Memory B cell (primary cell): ENCODE measurements around the gene GAMT.
"Not testable (repeated sequence)": the region's sequence is repeated elsewhere in the genome, so short reads cannot be mapped to it uniquely, and the experiment has no call there.

Experiments
- ATAC-seq: fragments of 150-1000 bp; cut with Tn5 transposase; 2 replicates; pipeline ENCODE4 v1.10.0; 2021; ENCODE audit warnings: low read depth, mild to moderate bottlenecking, moderate library complexity
- DNase-seq, 2 donors: peaks; one replicate each; pipeline ENCODE4 v3.0.0; 2022; ENCODE audit warnings: low spot score in 2 of 2
- H3K27ac Mint-ChIP-seq: one replicate; pipeline ENCODE4 v1.8.0; 2022; ENCODE audit warnings: mild to moderate bottlenecking, moderate library complexity, mixed read lengths
- H3K27me3 Mint-ChIP-seq: one replicate; pipeline ENCODE4 v1.8.0; 2022; ENCODE audit warnings: mixed read lengths
- H3K36me3 Mint-ChIP-seq: one replicate; pipeline ENCODE4 v1.8.0; 2022; ENCODE audit warnings: mild to moderate bottlenecking, mixed read lengths
- H3K4me1 Mint-ChIP-seq: one replicate; pipeline ENCODE4 v1.8.0; 2022; ENCODE audit warnings: mixed read lengths
- H3K4me3 Mint-ChIP-seq: one replicate; pipeline ENCODE4 v1.8.0; 2022; ENCODE audit warnings: mild to moderate bottlenecking, moderate library complexity, mixed read lengths
- H3K9me3 Mint-ChIP-seq: one replicate; pipeline ENCODE4 v1.8.0; 2022; ENCODE audit warnings: mixed read lengths

The GAMT gene

DNA sequence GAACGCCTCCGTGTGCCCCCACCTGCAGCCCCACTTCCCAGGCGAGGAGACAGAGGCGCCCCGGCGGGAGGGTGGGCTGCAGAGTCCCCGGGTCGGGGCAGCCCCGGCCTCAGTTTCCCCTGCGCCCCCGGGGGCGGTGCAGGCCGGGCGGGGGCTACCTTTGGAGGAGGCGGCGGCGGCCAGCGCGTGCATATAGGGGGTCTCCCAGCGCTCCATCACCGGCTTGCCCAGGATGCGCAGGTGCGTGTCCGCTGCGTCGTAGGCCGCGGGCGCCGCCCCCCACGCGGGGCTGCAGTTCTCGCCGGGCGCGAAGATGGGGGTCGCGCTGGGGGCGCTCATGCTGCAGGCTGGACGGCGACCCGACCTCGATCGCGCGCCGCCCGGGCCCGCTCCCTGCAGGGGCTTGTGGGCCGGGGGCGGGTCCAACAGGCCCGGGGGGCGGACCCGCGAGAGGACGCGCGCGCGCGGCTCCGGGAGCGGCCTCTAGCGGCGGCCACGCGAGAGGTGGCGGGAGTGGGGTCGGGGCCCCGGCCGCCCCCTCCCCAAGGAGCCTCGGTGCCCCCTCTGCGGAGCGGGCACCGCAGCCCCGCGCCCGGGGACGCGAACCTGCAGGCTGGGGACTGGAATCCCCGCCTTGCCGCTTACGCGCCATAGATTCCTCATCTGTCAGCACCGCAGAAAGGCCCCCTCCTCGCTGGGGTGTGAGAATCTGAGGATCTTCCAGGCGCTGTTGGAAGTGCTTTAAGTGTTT, at the start of gene GAMT:
Gene GAMT (minus strand): TSS at position 405 of the 751 bp plus-strand sequence. CDS start 66 bp downstream, at position 339.
- H3K36me3 Mint-ChIP-seq: no peaks in the 10 kb centered on the region
- peak; percentile 35 to 64 for DNase-seq
- H3K27me3 Mint-ChIP-seq: peaks cover 13% of the 10 kb centered on the region
- H3K27ac Mint-ChIP-seq: no peak within 1 kb of the TSS
- H3K9me3 Mint-ChIP-seq: no peaks in the 10 kb centered on the region
- peak within 1 kb of the TSS; percentile 75 for H3K4me3 Mint-ChIP-seq
- peaks cover 9% of the 10 kb centered on the region for H3K4me1 Mint-ChIP-seq
- ATAC-seq: peak; percentile 83

DNA sequence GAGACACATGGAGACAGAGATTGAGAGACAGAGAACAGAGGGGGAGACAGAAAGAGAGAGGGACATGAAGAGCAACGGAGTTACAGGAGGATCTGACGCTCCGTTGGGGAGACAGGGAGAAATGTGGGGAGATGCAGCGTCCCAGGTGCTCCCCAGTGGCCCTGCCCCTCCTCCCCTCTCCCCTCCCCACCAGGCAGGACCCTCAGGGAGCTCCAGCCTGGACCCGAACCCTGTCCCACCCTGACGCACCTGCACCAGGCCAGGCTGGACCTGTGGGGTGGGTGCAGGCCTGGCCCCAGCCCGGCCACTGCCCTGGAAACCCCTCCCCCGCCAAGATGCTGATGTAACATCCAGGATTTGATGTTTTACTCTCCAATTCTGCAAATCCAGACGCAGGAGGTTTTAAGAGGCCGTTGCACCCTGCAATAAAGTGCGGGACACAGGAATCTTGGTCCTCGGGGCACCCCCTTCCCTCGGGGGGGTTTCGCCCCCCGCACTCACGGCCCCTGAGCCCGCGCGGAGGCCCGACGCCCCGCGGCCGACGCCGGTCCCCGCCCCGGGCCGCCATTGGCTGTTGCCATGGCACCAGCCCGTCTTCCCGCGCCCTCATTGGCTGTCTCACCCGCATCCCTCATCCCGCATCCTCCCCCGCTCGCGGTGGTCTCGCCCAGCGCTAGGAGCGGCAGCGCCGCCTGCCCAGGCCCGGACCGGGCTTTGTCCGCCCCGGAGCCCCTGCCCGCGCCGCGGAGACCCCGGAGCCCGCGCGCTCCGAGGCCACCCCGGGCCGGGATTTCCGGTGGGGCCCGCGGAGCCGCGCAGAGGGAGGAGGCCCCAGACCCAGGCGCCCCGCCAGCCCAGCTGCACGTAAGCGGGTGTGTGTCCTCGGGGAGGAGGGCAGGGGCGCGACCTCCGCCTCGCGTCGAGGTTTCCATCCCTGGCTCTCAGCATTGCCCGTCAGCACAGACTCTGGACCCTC, 48.4 kb upstream of the GAMT start, which contains the start of gene APC2:
Gene APC2 (plus strand): TSS at position 655 of the 976 bp plus-strand sequence. CDS start 2,881 bp downstream, outside the sequence.
- Mint-ChIP-seq H3K4me3 (peak within 1 kb of the TSS; percentile 30), H3K9me3 (no peaks in the 10 kb centered on the region), H3K36me3 (no peaks in the 10 kb centered on the region), H3K27ac (peak within 1 kb of the TSS; percentile 32), H3K4me1 (peaks cover 15% of the 10 kb centered on the region), H3K27me3 (peaks cover 34% of the 10 kb centered on the region)
- ATAC-seq (no peak), DNase-seq (peak in 1 of 2 donors; percentile 19)

DNA sequence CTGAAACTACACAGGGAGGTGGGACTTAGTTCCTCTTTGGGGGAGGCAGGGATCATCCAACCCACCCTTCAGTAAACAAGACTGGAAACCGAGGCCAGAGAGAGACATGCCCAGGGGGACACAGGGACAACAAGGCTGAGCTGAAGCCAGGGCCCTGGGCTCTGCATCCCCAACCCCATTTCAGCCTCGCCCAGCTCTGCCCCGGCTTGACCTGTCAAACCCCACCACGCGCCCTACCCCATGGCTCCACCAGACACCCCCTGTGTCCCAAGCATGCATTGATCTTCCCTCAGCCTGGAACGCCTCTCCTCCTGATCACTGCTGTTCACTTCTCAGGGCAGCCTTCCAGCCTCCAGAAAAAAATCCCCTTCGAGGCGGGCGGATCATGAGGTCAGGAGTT, 46.6 kb upstream of the GAMT start:
- Mint-ChIP-seq H3K36me3 (no peaks in the 10 kb centered on the region), H3K9me3 (no peaks in the 10 kb centered on the region), H3K4me3 (no peak overlapping the region), H3K27ac (no peak overlapping the region), H3K27me3 (peaks cover 27% of the 10 kb centered on the region), H3K4me1 (peaks cover 13% of the 10 kb centered on the region)
- DNase-seq (no peak), ATAC-seq (no peak)

DNA sequence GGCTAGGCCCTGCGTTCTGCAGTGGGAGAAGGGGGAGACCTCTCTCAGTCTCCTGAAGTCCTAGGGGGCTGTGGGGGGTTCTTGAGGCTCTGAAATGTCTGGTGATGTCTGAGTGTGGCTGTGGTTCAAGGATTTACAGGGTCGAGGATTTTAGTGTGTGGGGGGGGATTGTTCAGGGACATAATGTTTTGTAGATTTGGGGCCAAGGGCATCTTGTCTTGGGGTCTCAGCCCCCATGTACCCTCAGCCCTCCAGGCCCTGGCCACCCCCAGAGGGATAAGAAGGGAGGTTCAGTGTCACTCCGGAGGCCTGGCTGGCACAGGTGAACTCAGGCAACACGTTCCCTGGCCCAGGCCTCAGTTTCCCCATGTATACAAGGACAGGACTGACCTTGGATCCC, 46.2 kb upstream of the GAMT start:
- DNase-seq (no peak), ATAC-seq (no peak)
- Mint-ChIP-seq H3K4me3 (peak overlapping the region; percentile 43), H3K27me3 (peaks cover 24% of the 10 kb centered on the region), H3K9me3 (no peaks in the 10 kb centered on the region), H3K36me3 (no peaks in the 10 kb centered on the region), H3K27ac (peak overlapping the region; percentile 72), H3K4me1 (peaks cover 13% of the 10 kb centered on the region)

DNA sequence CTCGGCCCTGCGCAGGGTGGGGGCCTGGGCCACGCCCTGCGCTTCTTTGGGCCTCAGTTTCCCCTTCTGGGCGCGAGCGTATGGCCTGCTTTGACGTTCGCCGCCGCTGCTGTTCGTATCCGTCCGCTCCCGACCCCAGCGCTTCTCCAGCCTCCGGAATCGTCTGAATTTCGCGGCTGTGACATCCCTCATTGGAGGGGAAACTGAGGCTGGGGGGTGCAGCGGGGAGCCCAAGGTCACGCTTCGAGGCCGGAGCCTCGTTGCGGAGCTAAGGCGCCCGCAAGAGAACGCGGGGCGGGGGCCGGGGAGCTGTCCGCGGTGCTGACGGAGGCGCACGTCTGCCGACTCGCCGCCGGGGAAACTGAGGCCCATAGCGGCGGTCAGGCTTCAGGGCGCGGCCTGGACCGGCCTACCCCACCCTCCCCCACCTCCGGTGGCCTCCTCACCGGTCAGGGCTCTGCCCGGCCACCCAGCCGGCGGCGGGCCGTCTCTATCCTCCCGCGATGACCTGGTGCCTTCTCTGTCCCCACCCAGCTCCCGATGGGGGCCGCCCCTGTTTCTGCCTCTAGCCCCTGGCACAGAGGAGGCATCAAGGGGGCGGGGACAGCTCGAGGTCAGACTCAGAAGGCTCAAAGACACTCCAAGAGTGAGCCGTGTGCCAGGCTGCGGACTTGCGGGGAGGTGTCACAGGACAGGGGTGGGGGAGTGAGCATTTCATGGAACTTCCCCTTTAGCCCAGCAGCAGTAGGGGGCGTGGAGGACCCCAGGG, 45.6 kb upstream of the GAMT start:
- H3K4me1 Mint-ChIP-seq: peaks cover 14% of the 10 kb centered on the region
- H3K27me3 Mint-ChIP-seq: peaks cover 23% of the 10 kb centered on the region
- DNase-seq (no peak), ATAC-seq (no peak)
- no peaks in the 10 kb centered on the region for H3K9me3 Mint-ChIP-seq
- peak overlapping the region; percentile 72 for H3K27ac Mint-ChIP-seq
- H3K36me3 Mint-ChIP-seq: peaks cover under 1% of the 10 kb centered on the region
- peak overlapping the region; percentile 43 for H3K4me3 Mint-ChIP-seq

DNA sequence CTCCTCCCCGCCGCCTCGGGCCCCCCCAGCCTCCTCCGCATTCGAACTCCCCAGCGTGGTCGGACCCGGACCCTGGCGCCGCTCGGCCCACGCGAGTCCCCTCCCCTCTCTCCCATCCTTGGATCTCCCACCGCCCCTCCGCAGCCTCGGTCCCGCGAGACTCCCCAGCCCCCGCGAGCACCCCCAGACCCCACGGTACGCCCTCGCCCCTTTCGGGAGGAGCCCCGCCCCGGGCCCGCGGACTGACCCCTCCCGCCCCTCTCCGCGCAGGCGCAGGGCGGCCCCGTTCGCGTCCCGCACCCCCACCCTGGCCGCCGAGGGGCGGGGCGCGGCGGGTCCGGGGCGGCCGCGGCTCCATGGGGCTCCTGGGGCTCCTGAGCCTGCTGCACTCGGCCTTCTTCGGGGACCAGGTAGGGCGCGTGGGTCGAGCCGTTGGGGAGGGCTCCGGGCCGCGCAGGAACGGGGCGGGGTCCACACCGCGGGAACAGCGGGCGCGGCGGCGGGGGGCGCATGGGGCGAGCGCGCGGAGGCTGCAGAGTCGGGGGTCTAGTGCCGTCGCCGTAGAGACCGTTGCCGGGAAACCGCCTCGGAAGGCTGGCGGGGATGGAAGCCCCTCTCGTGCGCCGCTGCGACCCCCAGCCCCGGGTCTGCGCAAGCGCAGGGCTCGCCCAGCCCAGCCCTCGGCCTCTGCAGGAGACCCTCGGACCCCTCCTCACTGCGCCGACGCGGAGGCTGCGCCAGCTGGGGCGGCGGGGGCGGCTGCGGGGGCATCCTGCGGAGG, 44.8 kb upstream of the GAMT start:
- H3K4me3 Mint-ChIP-seq: peak overlapping the region; percentile 21
- no peak overlapping the region for H3K27ac Mint-ChIP-seq
- no peaks in the 10 kb centered on the region for H3K9me3 Mint-ChIP-seq
- H3K36me3 Mint-ChIP-seq: peaks cover 3% of the 10 kb centered on the region
- H3K4me1 Mint-ChIP-seq: peaks cover 15% of the 10 kb centered on the region
- ATAC-seq: no peak
- peaks cover 21% of the 10 kb centered on the region for H3K27me3 Mint-ChIP-seq
- DNase-seq: no peak

DNA sequence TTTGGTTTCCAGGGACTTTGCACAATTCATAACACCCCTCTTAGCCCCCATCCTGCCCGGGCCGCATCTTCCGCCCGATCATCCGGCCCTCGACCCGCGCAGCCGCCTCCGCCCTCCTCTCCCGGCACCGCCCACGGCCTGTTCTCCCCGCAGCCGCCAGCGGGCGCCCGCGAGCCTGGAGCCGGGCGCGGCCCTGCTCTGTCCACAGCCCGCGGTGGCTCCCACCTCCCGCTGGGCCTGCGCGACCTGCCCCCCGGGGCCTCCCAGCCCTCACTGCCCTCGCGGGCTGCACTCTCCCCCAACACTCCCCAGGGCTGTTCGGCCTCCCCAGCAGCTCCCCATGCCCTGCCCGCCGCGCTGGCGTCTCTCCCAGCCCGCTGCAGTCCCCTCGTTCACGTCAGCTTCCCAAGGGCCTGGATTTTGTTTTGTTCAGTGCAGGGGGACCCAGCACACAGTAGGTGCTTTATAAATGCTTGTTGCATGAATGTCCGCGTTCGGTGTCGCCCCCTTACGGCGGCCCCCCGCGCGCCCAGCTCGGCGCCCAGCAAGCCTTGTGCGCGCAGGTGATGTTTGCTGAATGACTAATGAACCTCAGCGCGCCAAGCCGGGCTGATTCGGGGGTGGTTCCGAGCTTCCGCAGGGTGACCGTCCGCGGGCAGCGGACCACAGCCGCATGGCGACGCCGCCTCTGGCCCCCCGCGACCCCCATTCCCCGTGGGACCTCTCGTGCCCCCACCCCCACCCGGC, 44.0 kb upstream of the GAMT start:
- Mint-ChIP-seq H3K4me1 (peaks cover 10% of the 10 kb centered on the region), H3K9me3 (no peaks in the 10 kb centered on the region), H3K4me3 (peak overlapping the region; percentile 80), H3K27ac (peak overlapping the region; percentile 72), H3K27me3 (peaks cover 15% of the 10 kb centered on the region), H3K36me3 (peaks cover 9% of the 10 kb centered on the region)
- peak; percentile 87 for ATAC-seq
- DNase-seq: peak; percentile 82 to 89

DNA sequence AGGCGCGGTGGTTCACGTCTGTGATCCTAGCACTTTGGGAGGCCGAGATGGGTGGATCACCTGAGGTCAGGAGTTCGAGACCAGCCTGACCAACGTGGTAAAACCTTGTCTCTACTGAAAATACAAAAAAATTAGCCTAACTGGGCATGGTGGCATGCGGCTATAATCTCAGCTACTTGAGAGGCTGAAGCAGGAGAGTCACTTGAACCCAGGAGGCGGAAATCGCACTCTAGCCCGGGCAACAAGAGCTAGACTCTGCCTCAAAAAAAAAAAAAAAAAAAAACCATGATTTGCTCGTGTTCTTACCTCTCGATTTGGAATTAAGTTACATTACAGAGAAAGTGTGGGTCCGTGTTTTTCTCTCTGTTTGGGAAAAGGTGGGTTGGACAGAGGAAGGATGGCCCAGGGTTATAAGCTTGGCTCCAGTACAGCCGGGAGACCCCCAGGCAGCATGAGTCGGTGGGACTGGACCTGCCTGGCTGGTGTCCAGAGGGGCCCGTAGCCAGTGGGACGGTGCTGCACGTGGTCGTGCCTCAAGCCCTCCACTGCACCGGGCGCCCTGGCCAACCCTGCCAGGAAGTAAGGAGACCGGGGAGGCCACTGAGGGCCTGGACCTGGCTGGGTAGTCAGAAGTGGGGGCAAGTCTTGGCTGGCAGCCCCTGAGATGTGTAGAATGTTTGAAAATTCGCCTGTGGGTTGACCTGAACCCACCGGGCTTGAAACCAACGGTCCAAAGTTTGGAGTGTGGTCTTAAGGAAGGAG, 40.5 kb upstream of the GAMT start:
- Mint-ChIP-seq H3K4me1 (peaks cover 11% of the 10 kb centered on the region), H3K4me3 (no peak overlapping the region), H3K9me3 (no peaks in the 10 kb centered on the region), H3K27ac (no peak overlapping the region), H3K27me3 (no peaks in the 10 kb centered on the region), H3K36me3 (peaks cover 14% of the 10 kb centered on the region)
- ATAC-seq (no peak), DNase-seq (no peak)

DNA sequence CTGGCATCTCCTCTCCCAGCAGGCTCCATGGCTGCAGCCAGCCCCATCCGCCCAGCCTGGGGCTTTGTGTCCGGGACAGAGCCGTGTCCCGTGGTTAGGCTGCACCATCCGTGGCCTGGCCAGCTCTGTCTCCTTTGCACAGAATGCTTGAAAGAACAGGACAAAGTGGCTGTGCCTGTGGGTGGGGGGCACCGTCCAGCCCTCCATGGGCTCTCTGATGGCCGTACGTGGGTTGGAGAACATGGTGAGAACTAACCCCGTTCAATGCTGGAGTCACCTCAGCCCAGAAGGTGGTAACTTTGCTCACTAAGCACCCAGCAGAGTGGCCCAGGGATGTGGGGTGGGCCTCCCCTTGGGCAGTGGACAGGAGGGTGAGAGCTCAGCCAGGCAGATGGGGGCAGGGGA, 39.7 kb upstream of the GAMT start:
- no peaks in the 10 kb centered on the region for H3K27me3 Mint-ChIP-seq
- DNase-seq (no peak), ATAC-seq (no peak)
- peak overlapping the region; percentile 87 for H3K27ac Mint-ChIP-seq
- peaks cover 14% of the 10 kb centered on the region for H3K36me3 Mint-ChIP-seq
- H3K4me3 Mint-ChIP-seq: peak overlapping the region; percentile 30
- no peaks in the 10 kb centered on the region for H3K9me3 Mint-ChIP-seq
- peaks cover 11% of the 10 kb centered on the region for H3K4me1 Mint-ChIP-seq

DNA sequence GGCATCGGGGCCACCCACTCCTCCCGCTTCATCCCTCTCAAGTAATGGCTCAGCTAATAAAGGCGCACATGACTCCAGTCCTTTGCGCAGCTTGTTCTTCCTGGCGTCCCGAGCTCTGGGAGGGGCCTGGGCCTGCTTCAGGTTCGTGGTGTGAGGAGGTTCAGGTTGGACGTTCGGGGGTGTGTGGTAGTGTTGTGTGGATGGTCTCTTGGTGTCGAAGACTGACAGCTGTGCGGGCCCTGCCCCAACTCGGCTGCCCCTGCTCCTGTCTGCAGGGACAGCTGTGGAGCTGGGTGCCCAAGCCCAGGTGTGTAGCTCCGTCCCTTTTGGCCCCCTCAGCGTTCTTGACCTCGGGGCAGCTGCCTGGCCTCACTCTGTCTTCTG, 39.1 kb upstream of the GAMT start:
- H3K4me3 Mint-ChIP-seq: peak overlapping the region; percentile 100
- H3K4me1 Mint-ChIP-seq: peaks cover 11% of the 10 kb centered on the region
- peak overlapping the region; percentile 82 for H3K27ac Mint-ChIP-seq
- ATAC-seq: no peak
- no peaks in the 10 kb centered on the region for H3K9me3 Mint-ChIP-seq
- no peaks in the 10 kb centered on the region for H3K27me3 Mint-ChIP-seq
- peaks cover 15% of the 10 kb centered on the region for H3K36me3 Mint-ChIP-seq
- DNase-seq: no peak

DNA sequence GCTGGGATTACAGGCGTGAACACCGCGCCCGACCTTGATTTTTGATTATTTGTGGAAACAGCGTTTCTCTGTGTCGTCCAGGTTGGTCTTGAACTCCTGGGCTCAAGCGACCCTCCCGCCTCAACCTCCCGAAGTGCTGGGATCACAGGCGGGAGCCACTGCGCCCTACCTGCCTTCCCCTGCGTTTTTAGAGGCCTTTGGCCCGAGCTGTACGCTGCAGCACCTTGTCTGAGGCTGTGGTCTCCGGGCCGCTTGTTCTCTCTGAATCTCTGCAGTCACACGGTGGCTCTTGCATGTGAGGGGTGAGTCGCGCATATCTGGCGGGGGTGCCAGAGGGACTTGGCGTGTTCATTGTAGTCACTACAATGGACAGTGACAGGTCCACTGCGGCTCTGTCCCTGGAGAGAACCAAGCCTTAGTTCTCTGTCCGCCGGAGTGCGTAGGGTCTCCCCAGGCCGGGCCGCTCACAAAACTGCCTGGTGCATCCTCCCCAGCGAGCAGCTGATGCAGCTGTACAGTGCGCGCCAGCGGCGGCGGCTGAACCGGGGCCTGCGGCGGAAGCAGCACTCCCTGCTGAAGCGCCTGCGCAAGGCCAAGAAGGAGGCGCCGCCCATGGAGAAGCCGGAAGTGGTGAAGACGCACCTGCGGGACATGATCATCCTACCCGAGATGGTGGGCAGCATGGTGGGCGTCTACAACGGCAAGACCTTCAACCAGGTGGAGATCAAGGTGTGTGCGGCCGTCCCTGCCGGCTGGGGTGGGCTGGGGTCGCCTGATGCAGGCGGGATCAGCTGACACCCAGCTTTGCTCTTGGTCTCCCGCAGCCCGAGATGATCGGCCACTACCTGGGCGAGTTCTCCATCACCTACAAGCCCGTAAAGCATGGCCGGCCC, 38.4 kb upstream of the GAMT start:
- not testable (repeated sequence) for H3K27me3 Mint-ChIP-seq, H3K9me3 Mint-ChIP-seq, ATAC-seq, DNase-seq
- Mint-ChIP-seq H3K4me3 (peak overlapping the region; percentile 100), H3K27ac (peak overlapping the region; percentile 82), H3K36me3 (peaks cover 16% of the 10 kb centered on the region), H3K4me1 (peaks cover 11% of the 10 kb centered on the region)
